HepG2 (cell line): ENCODE data around the gene SLC25A23. TPM values are rescaled to one million over a fixed set of nuclear protein-coding genes. Genes with fewer than 3 reads are reported as not detected.
A peak's percentile ranks its signal among the peaks of the same experiment; 100 is the strongest.

Experiments used
- TMF1 ChIP-seq: sonication (generic); formaldehyde crosslinking; IDR thresholded peaks from 2 replicates; pipeline ENCODE4 v1.8.1; 2022; ENCODE audit warnings: low read depth, missing genetic modification reagents
- ZNF441 ChIP-seq: sonication (generic); formaldehyde crosslinking; IDR thresholded peaks from 2 replicates; pipeline ENCODE4 v1.7.0; 2021; ENCODE audit warnings: missing genetic modification reagents, borderline replicate concordance
- ZNF468 ChIP-seq: sonication (generic); formaldehyde crosslinking; IDR thresholded peaks from 2 replicates; pipeline ENCODE4 v1.8.0; 2022; ENCODE audit warnings: mild to moderate bottlenecking, moderate library complexity, missing genetic modification reagents
- ZNF839 ChIP-seq: sonication (generic); formaldehyde crosslinking; IDR thresholded peaks from 2 replicates; pipeline ENCODE4 v1.4.0; 2020; ENCODE audit warnings: missing genetic modification reagents, mild to moderate bottlenecking, borderline replicate concordance
- ZSCAN9 ChIP-seq: IDR thresholded peaks from 2 replicates; pipeline ENCODE4 v1.6.1; 2016; ENCODE audit warnings: borderline replicate concordance
- polyA plus RNA-seq, 8 experiments: library from polyadenylated mRNA; depleted of rRNA in 3 of 8; stranded (reverse) in 7 of 8; unstranded in 1 of 8; fragments of >200 nt; fragmentation: Illumina TruSeq in 4 of 8; extraction: Trizol in 4 of 8; gene quantifications; 2 replicates each; pipeline versions ENCODE4 v1.2.1 to v1.2.3, GENCODE V29; 2011 to 2016; ENCODE audit warnings: low read depth in 4 of 8, missing spikeins in 1 of 8, mixed read lengths in 1 of 8; ENCODE audit not compliant: insufficient read depth in 1 of 8
- total RNA-seq, 5 experiments: library from RNA; depleted of rRNA; stranded (reverse); fragments of >200 nt; fragmentation: Illumina TruSeq; extraction: Trizol; gene quantifications; 2 replicates each; pipeline ENCODE4 v1.2.3, GENCODE V29; 2016; ENCODE audit warnings: low read depth in 1 of 5
- TF ChIP-seq, protein P1 (sequence below): sonication (generic); formaldehyde crosslinking; IDR thresholded peaks from 2 replicates; pipeline ENCODE4 v1.5.1; 2020; ENCODE audit warnings: mild to moderate bottlenecking, missing genetic modification reagents, borderline replicate concordance
- TF ChIP-seq, protein P2 (sequence below): fragments of 450-650 bp; IDR thresholded peaks from 2 replicates; pipeline ENCODE4 v1.6.1; 2016

Gene SLC25A23
- total and polyA plus RNA-seq, 2 of the 13 experiments (the other 11 are each of a cell fraction or from before 2014, with no cell fraction given), result 12.4 to 15.2 TPM

DNA sequence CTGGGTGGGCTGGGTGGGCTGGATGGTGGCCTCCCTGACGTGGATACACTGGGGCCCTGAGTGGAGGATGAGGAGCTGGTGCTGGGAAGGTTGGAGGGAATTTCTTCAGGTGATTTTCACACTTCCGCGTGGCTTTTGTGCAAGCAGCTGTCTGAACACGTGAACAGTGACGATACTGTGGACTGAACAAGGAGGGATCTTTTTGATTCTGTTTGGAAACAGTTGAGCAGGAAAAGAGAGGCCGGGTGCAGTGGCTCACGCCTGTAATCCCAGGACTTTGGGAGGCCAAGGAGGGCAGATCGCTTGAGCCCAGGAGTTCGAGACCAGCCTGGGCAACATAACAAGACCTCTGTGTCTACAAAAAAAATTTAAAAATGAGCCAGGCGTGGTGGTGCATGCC is 57.5 kb downstream of the SLC25A23 start (continued):
- TF ChIP-seq, protein P1, sequence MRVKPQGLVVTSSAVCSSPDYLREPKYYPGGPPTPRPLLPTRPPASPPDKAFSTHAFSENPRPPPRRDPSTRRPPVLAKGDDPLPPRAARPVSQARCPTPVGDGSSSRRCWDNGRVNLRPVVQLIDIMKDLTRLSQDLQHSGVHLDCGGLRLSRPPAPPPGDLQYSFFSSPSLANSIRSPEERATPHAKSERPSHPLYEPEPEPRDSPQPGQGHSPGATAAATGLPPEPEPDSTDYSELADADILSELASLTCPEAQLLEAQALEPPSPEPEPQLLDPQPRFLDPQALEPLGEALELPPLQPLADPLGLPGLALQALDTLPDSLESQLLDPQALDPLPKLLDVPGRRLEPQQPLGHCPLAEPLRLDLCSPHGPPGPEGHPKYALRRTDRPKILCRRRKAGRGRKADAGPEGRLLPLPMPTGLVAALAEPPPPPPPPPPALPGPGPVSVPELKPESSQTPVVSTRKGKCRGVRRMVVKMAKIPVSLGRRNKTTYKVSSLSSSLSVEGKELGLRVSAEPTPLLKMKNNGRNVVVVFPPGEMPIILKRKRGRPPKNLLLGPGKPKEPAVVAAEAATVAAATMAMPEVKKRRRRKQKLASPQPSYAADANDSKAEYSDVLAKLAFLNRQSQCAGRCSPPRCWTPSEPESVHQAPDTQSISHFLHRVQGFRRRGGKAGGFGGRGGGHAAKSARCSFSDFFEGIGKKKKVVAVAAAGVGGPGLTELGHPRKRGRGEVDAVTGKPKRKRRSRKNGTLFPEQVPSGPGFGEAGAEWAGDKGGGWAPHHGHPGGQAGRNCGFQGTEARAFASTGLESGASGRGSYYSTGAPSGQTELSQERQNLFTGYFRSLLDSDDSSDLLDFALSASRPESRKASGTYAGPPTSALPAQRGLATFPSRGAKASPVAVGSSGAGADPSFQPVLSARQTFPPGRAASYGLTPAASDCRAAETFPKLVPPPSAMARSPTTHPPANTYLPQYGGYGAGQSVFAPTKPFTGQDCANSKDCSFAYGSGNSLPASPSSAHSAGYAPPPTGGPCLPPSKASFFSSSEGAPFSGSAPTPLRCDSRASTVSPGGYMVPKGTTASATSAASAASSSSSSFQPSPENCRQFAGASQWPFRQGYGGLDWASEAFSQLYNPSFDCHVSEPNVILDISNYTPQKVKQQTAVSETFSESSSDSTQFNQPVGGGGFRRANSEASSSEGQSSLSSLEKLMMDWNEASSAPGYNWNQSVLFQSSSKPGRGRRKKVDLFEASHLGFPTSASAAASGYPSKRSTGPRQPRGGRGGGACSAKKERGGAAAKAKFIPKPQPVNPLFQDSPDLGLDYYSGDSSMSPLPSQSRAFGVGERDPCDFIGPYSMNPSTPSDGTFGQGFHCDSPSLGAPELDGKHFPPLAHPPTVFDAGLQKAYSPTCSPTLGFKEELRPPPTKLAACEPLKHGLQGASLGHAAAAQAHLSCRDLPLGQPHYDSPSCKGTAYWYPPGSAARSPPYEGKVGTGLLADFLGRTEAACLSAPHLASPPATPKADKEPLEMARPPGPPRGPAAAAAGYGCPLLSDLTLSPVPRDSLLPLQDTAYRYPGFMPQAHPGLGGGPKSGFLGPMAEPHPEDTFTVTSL (CRISPR knock-in tag), result no peak
- no peak for TF ChIP-seq ZNF839 (CRISPR knock-in tag)
- TF ChIP-seq ZNF468 (CRISPR knock-in tag), result no peak
- no peak for TF ChIP-seq ZSCAN9
- TF ChIP-seq, protein P2, sequence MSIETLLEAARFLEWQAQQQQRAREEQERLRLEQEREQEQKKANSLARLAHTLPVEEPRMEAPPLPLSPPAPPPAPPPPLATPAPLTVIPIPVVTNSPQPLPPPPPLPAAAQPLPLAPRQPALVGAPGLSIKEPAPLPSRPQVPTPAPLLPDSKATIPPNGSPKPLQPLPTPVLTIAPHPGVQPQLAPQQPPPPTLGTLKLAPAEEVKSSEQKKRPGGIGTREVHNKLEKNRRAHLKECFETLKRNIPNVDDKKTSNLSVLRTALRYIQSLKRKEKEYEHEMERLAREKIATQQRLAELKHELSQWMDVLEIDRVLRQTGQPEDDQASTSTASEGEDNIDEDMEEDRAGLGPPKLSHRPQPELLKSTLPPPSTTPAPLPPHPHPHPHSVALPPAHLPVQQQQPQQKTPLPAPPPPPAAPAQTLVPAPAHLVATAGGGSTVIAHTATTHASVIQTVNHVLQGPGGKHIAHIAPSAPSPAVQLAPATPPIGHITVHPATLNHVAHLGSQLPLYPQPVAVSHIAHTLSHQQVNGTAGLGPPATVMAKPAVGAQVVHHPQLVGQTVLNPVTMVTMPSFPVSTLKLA, result peak; percentile 59
- peak; percentile 84 for TF ChIP-seq ZNF441 (CRISPR knock-in tag)
- no peak for TF ChIP-seq TMF1 (CRISPR knock-in tag)
